ENCODE measurements around the gene KRT38.

The KRT38 gene

GRCh38 chr17:41421617-41422016 is 19.2 kb downstream of the KRT38 start:
- DNase-seq (ENCODE audit: low spot score), result no peak

- DNase-seq (ENCODE audit: low spot score), result no peak
Measured at GRCh38 chr17:41421116-41421515, 19.7 kb downstream of the KRT38 start.

GRCh38 chr17:41420134-41420533 is 20.6 kb downstream of the KRT38 start:
- no peak for DNase-seq (ENCODE audit: low spot score)

GRCh38 chr17:41419716-41420115 is 21.1 kb downstream of the KRT38 start:
- no peak for DNase-seq (ENCODE audit: low spot score)

- no peak for DNase-seq (ENCODE audit: low spot score)
Measured at GRCh38 chr17:41418116-41418860, 22.5 kb downstream of the KRT38 start.

- DNase-seq (ENCODE audit: low spot score), result peak; percentile 30
Measured at GRCh38 chr17:41417576-41418015, 23.2 kb downstream of the KRT38 start.

GRCh38 chr17:41417127-41417526 is 23.7 kb downstream of the KRT38 start:
- no peak for DNase-seq (ENCODE audit: low spot score)

- DNase-seq (ENCODE audit: low spot score), result no peak
Measured at GRCh38 chr17:41416479-41416878, 24.3 kb downstream of the KRT38 start.

GRCh38 chr17:41415833-41416335 is 24.9 kb downstream of the KRT38 start:
- no peak for DNase-seq (ENCODE audit: low spot score)

GRCh38 chr17:41415411-41415810 is 25.4 kb downstream of the KRT38 start:
- no peak for DNase-seq (ENCODE audit: low spot score)

- DNase-seq (ENCODE audit: low spot score), result no peak
Measured at GRCh38 chr17:41413982-41414381, 26.8 kb downstream of the KRT38 start.

GRCh38 chr17:41413353-41413957 is 27.3 kb downstream of the KRT38 start:
- no peak for DNase-seq (ENCODE audit: low spot score)

- no peak for DNase-seq (ENCODE audit: low spot score)
Measured at GRCh38 chr17:41411072-41411840, 29.5 kb downstream of the KRT38 start.

- DNase-seq (ENCODE audit: low spot score), result no peak
Measured at GRCh38 chr17:41407226-41407625, 33.6 kb downstream of the KRT38 start.

GRCh38 chr17:41406205-41406604 is 34.6 kb downstream of the KRT38 start:
- no peak for DNase-seq (ENCODE audit: low spot score)

- DNase-seq (ENCODE audit: low spot score), result no peak
Measured at GRCh38 chr17:41404024-41404671, 36.6 kb downstream of the KRT38 start.

GRCh38 chr17:41403404-41404023 is 37.3 kb downstream of the KRT38 start:
- DNase-seq (ENCODE audit: low spot score), result no peak

- no peak for DNase-seq (ENCODE audit: low spot score)
Measured at GRCh38 chr17:41402161-41402560, 38.6 kb downstream of the KRT38 start.

- DNase-seq (ENCODE audit: low spot score), result no peak
Measured at GRCh38 chr17:41396996-41397660, 43.7 kb downstream of the KRT38 start, which contains the start of gene KRT31. Gene KRT31, minus strand, starts transcription at chr17:41397608. Its CDS starts 69 bp downstream, at chr17:41397539.

GRCh38 chr17:41396340-41396739 is 44.4 kb downstream of the KRT38 start:
- DNase-seq (ENCODE audit: low spot score), result no peak

- no peak for DNase-seq (ENCODE audit: low spot score)
Measured at GRCh38 chr17:41395611-41396010, 45.2 kb downstream of the KRT38 start.

Data from NAMALWA (cell line).